Activated effector memory CD4-positive, alpha-beta T cell treated with anti-CD3 and anti-CD28 coated beads, Interleukin-2, amount 50 U/mL, for 16 hours (primary cell): Measurements from ENCODE around the gene C16orf78.

Experiments used
- DNase-seq: peaks from one replicate; pipeline ENCODE4 v3.0.0-alpha.2; 2020

C16orf78 gene

GRCh38 chr16:49436181-49436580, 62.6 kb downstream of the C16orf78 start:
- DNase-seq, result no peak

- no peak for DNase-seq
These were observed 63.7 kb downstream of the C16orf78 start for GRCh38 chr16:49437344-49437743.

- peak; percentile 24 for DNase-seq
These were observed 65.4 kb downstream of the C16orf78 start for GRCh38 chr16:49439050-49439449.

GRCh38 chr16:49439676-49440075, 66.1 kb downstream of the C16orf78 start:
- peak; percentile 38 for DNase-seq

GRCh38 chr16:49440156-49441065, 66.8 kb downstream of the C16orf78 start:
- DNase-seq, result peak; percentile 48

- DNase-seq, result peak; percentile 79
These were observed 67.8 kb downstream of the C16orf78 start for GRCh38 chr16:49441366-49441780.

- DNase-seq, result peak; percentile 22
These were observed 69.2 kb downstream of the C16orf78 start for GRCh38 chr16:49442805-49443204.

GRCh38 chr16:49443576-49443975, 70.0 kb downstream of the C16orf78 start:
- peak; percentile 45 for DNase-seq

GRCh38 chr16:49446805-49447204, 73.2 kb downstream of the C16orf78 start:
- no peak for DNase-seq
